Skin epidermis (tissue), 12 donors: ENCODE data around the gene BEND2.

Experiments used
- H3K27ac ChIP-seq, 21 experiments: fragments of 200-600 bp; sonication (generic) in 11 of 21; one replicate each; pipeline ENCODE4 v1.5.0; 2020; ENCODE audit warnings: mild to moderate bottlenecking in 3 of 21, inconsistent platforms in 2 of 21, moderate library complexity in 2 of 21
- H3K4me3 ChIP-seq, 7 experiments: fragments of 200-600 bp; sonication (generic) in 2 of 7; one replicate each; pipeline ENCODE4 v1.5.0; 2020; ENCODE audit warnings: inconsistent platforms in 2 of 7, mild to moderate bottlenecking in 2 of 7, moderate library complexity in 1 of 7

BEND2 gene

GRCh38 chrX:18149454-18149853, 71.2 kb downstream of the BEND2 start:
- Histone ChIP-seq H3K4me3 (no peak overlapping the region), H3K27ac (no peak overlapping the region)

- no peak overlapping the region for H3K4me3 ChIP-seq
- no peak overlapping the region for H3K27ac ChIP-seq
Observed at GRCh38 chrX:18146954-18147353, 73.7 kb downstream of the BEND2 start.

DNA sequence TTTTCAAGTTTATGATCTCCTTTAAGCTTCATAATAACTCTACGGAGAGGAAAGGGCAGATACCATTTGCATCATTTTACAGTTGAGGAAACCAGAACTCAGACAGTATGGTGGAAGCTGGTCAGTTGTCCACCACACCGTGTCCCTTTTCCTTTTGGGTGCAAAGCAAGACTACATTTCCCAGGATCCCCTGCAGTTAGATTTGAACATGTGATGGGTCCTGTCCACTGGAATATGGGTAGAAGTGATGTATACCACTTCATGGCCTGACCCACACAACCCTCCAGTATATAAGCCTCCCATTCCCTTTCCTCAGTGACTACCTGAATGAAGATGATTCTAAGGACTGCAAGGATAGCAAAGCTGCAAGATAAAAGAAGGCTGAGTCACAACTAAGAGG, 74.7 kb downstream of the BEND2 start:
- H3K4me3 ChIP-seq = no peak overlapping the region
- H3K27ac ChIP-seq = no peak overlapping the region

DNA sequence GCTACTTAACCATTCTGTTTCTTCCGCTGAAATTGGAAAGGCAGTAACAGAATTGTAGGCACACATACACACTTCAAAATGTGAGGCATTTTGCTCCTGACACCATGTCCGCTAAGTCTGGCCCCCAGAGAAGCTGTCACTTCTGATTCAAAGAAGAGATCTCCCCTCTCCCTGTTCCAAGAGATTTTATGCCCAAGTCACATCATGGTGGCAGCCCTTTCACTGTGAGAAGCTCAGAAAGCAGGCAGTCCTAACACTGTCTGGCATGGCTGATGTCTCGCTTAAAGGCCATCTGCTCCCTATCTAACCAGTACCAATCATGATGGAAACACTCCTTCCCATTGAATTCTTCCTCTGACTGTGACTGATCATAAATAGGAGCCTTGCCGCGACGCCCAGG, 83.9 kb downstream of the BEND2 start:
- no peak overlapping the region for H3K27ac ChIP-seq
- no peak overlapping the region for H3K4me3 ChIP-seq

DNA sequence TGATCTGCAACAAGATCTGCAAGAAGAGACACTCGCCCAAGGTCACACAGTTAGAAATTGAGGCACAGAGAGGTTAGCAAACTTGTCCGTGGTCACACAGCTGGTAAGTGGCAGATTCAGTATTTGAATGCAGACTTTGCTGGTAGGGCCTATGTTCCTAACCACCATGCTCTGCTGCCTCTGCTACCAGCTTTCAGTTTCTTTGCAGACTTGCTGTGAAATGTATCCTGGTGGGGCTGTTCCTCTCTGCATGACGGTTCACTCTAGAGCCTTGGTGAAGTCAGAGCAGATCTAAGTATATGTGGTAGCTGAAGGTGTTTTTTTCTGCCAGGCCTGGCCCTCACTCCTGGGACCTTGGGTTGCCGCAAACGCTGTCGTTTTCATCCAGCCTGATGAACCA, 87.1 kb downstream of the BEND2 start:
- Histone ChIP-seq H3K27ac (no peak overlapping the region), H3K4me3 (no peak overlapping the region)

GRCh38 chrX:18129690-18130089, 91.0 kb downstream of the BEND2 start:
- H3K4me3 ChIP-seq = no peak overlapping the region
- H3K27ac ChIP-seq = no peak overlapping the region

- H3K27ac ChIP-seq = no peak overlapping the region
- no peak overlapping the region for H3K4me3 ChIP-seq
Observed at GRCh38 chrX:18126971-18127370, 93.7 kb downstream of the BEND2 start.

GRCh38 chrX:18119856-18120255, 100.8 kb downstream of the BEND2 start:
- H3K4me3 ChIP-seq = no peak overlapping the region
- no peak overlapping the region for H3K27ac ChIP-seq
